Measurements from ENCODE around the gene ACAA2.

ACAA2 gene

DNA sequence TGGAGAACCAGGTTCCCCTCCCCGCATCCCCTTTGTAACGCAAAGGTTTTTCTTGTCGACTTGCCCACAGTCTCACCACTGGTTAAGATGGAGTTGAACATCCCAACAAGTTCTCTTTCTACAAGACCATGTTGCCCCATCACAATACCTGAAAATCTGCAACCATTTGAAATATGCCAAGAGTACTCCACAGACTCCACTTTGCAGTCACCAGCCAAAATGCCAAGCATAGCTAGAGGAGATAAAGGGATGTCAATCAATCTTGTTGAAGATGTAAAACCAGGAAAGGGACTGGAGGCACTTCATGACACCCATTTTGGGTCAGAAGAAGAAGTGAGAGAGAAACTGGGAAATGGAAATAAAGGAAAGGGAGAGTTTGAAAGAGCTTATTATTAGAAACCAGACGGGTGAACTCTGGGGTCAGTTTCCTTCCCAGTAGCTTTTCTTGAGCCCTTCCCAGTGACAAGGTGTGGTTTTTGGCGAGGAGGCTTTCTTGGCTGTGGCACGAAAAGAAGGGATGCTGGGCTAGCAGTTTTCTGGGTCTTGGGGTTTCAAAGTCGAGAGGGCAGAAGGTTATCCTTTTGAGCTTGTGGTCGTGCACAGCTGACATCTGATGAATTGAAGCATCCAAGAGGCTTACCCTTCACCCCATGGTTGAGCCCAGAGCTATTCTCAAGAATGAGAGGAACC is 79.3 kb downstream of the ACAA2 start:
- no peak for DNase-seq

DNA sequence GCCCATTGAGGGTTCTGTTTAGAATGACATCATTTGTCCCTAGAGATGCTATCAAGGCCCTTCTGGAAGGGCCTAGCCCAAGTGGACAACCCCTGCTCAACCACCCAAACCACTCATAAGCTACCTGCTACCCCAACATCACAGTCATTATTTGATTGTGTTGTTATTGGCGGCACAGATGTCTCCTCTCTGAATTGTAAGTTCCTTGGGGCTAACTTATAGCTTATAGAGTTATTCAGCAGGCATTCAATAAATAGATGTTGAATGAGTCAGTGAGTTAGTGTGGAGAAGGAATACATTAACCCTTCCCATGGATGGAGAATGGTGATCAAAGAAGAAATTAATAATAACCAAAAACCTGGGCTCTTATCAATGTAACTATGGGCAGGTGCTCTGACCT is 80.0 kb downstream of the ACAA2 start:
- no peak for DNase-seq

All from activated CD8-positive, alpha-beta memory T cell treated with anti-CD3 and anti-CD28 coated beads, Interleukin-2, amount 50 U/mL, for 48 hours (primary cell).